Lower leg skin (tissue), 4 donors: ENCODE results near the gene SERPINA9. TPM values are rescaled to one million over a fixed set of nuclear protein-coding genes. Genes with fewer than 3 reads are reported as not detected.

ENCODE experiments used
- DNase-seq, 2 donors: peaks; one replicate each; pipeline ENCODE4 v3.0.0-alpha.2; 2019; ENCODE audit warnings: low spot score in 2 of 2
- H3K4me3 ChIP-seq: fragments of 200-600 bp; sonication (generic); 2 replicates; pipeline ENCODE4 v1.5.1; 2017; ENCODE audit warnings: mild to moderate bottlenecking, low read depth; ENCODE audit not compliant: poor library complexity, severe bottlenecking
- POLR2A ChIP-seq, 2 donors: fragments of 450-650 bp; IDR thresholded peaks; one replicate each; pipeline ENCODE4 v1.6.1; 2016 to 2017; ENCODE audit warnings: antibody characterized with exemption in 2 of 2, mild to moderate bottlenecking in 1 of 2, moderate library complexity in 1 of 2
- WGBS, 2 donors: methylation state at CpG; one replicate each; pipeline ENCODE4 v1.1.5; 2018; 5-methylcytosine and 5-hydroxymethylcytosine counted together
- intact Hi-C: fragments of 100-400 bp; cut with DNase I; formaldehyde crosslinking; loops from one replicate; pipeline ENCODE4 v1.15.0; 2023; ENCODE audit warnings: low total_unique reads
- total RNA-seq, 4 donors: library from RNA; depleted of rRNA; stranded (reverse); fragments of >200 nt; gene quantifications; one replicate each; pipeline ENCODE4 v1.1.0, GENCODE V29; 2016
- TF ChIP-seq, protein P1 (sequence below), 3 donors: fragments of 450-650 bp; IDR thresholded peaks; one replicate each; pipeline ENCODE4 v1.5.1; 2016; ENCODE audit warnings: antibody characterized with exemption in 3 of 3, mild to moderate bottlenecking in 3 of 3, moderate library complexity in 2 of 3

Gene SERPINA9
- total RNA-seq, 4 donors from 2014 or later, result 0.42 to 3.7 (median 1.5) TPM

DNA sequence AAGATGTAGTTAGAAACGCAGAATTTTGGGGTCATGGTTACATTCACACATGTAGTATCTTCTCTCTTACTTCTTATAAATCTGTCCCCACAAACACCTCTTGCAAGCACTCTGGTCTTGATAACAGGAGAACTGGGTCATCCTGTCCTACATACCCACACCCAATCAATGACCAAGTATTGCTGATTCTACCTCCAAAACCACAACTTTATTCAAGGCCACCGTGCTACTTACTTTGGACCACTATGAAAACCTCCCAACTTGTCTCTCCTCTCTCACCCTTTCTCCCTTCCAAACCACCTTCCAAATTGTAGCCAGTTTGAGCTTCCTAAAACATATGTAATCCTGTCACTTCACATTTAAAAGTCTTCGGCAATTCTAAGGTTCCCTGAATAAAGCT, 28.8 kb downstream of the SERPINA9 start:
- 69 to 71% methylated on average over 3 of the region's 3 CpGs for WGBS, 2 donors
- no peak for TF ChIP-seq POLR2A (IDR thresholded peaks at IDR 0.05)
- TF ChIP-seq, protein P1, sequence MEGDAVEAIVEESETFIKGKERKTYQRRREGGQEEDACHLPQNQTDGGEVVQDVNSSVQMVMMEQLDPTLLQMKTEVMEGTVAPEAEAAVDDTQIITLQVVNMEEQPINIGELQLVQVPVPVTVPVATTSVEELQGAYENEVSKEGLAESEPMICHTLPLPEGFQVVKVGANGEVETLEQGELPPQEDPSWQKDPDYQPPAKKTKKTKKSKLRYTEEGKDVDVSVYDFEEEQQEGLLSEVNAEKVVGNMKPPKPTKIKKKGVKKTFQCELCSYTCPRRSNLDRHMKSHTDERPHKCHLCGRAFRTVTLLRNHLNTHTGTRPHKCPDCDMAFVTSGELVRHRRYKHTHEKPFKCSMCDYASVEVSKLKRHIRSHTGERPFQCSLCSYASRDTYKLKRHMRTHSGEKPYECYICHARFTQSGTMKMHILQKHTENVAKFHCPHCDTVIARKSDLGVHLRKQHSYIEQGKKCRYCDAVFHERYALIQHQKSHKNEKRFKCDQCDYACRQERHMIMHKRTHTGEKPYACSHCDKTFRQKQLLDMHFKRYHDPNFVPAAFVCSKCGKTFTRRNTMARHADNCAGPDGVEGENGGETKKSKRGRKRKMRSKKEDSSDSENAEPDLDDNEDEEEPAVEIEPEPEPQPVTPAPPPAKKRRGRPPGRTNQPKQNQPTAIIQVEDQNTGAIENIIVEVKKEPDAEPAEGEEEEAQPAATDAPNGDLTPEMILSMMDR (IDR thresholded peaks at IDR 0.05), result no peak
- intact Hi-C loops, result loop anchor here (10.0 kb wide), 1 partner anchor 98 kb away; no protein-coding TSS in a partner anchor
- no peak for DNase-seq
- no peak overlapping the region for H3K4me3 ChIP-seq

- intact Hi-C loops, result loop anchor here (10.0 kb wide), 1 partner anchor 99 kb away; no protein-coding TSS in a partner anchor
- no peak overlapping the region for H3K4me3 ChIP-seq
- DNase-seq, result no peak
- WGBS, 2 donors, result 77 to 81% methylated on average over 4 of the region's 4 CpGs
- TF ChIP-seq, protein P1 (IDR thresholded peaks at IDR 0.05), result no peak
- TF ChIP-seq POLR2A (IDR thresholded peaks at IDR 0.05), result no peak
Observed at GRCh38 chr14:94446126-94446525, 29.9 kb downstream of the SERPINA9 start.

DNA sequence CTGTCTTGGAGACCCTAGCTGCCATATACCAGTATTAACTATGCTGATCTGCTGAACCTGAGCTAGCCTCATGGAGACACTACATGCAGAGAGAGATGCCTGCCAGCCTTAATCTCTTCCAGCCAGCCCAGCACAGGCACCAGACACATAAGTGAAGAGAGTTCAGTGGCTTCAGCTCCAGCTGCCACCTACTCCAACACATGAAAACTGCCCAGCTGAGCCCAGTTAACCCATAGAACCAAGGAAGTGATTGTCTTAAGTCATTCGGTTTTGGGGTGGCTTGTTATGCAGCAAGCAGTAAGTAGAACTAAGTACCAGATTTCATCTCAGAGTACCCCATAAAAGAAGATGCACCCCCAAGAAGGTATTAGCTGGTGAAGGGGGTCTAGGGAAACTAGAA, 31.0 kb downstream of the SERPINA9 start:
- no peak for DNase-seq
- TF ChIP-seq, protein P1 (IDR thresholded peaks at IDR 0.05), result no peak
- TF ChIP-seq POLR2A (IDR thresholded peaks at IDR 0.05), result no peak
- 94 to 100% methylated on average over 1 of the region's 1 CpG for WGBS, 2 donors
- no peak overlapping the region for H3K4me3 ChIP-seq
- intact Hi-C loops, result loop anchor here (10.0 kb wide), 1 partner anchor 100 kb away; no protein-coding TSS in a partner anchor

- no peak overlapping the region for H3K4me3 ChIP-seq
- WGBS, 2 donors, result 94 to 96% methylated on average over 12 of the region's 12 CpGs
- intact Hi-C loops, result loop anchor here (10.0 kb wide), 1 partner anchor 103 kb away; no protein-coding TSS in a partner anchor
- DNase-seq, result no peak
- TF ChIP-seq POLR2A (IDR thresholded peaks at IDR 0.05), result no peak
- TF ChIP-seq, protein P1 (IDR thresholded peaks at IDR 0.05), result no peak
Observed at GRCh38 chr14:94441531-94442205, 34.3 kb downstream of the SERPINA9 start.

GRCh38 chr14:94441130-94441529, 34.9 kb downstream of the SERPINA9 start:
- no peak for DNase-seq
- no peak overlapping the region for H3K4me3 ChIP-seq
- intact Hi-C loops, result loop anchor here (10.0 kb wide), 1 partner anchor 104 kb away; no protein-coding TSS in a partner anchor
- no peak for TF ChIP-seq POLR2A (IDR thresholded peaks at IDR 0.05)
- TF ChIP-seq, protein P1 (IDR thresholded peaks at IDR 0.05), result no peak
- WGBS, 2 donors, result 88 to 94% methylated on average over 4 of the region's 4 CpGs
